ENCODE results near the gene WDR33. TPM values are rescaled to one million over a fixed set of nuclear protein-coding genes. Genes with fewer than 3 reads are reported as not detected.

Gene WDR33
- total and polyA plus RNA-seq, 2 donors (not counting 3 experiments of a cell fraction or from before 2014, with no cell fraction given) = 16.4 to 52.5 TPM

- Histone ChIP-seq H3K27me3 (ENCODE audit: control insufficient read depth in 2 of 2, insufficient read depth in 2 of 2, low read length in 2 of 2) (no peaks in the 10 kb centered on the region), H3K9me3 (replicated peaks; ENCODE audit: control insufficient read depth, insufficient read depth, low read length) (no peaks in the 10 kb centered on the region), H3K27ac (ENCODE audit: insufficient read depth, low read depth, low read length) (no peak overlapping the region), H3K79me2 (ENCODE audit: control insufficient read depth, insufficient read depth, low read length) (peaks cover 22% of the 10 kb centered on the region), H3K4me3 (replicated peaks in 1 of 3; ENCODE audit: insufficient read depth in 1 of 3, low read depth in 1 of 3, low read length in 3 of 3) (no peak overlapping the region), H3K4me2 (ENCODE audit: insufficient read depth, low read length) (no peak overlapping the region), H4K20me1 (replicated peaks; ENCODE audit: control insufficient read depth, extremely low read depth, insufficient read depth, low read length) (peaks cover 4% of the 10 kb centered on the region), H3K4me1 (ENCODE audit: control insufficient read depth, extremely low read depth, insufficient read depth, low read length) (no peaks in the 10 kb centered on the region), H3K9me1 (replicated peaks; ENCODE audit: control insufficient read depth, extremely low read depth, insufficient read depth, low read length) (no peaks in the 10 kb centered on the region), H3K9ac (replicated peaks; ENCODE audit: extremely low read depth, insufficient read depth, low read length) (no peak overlapping the region), H2AFZ (ENCODE audit: low read depth, low read length) (no peak overlapping the region), H3K36me3 (ENCODE audit: control insufficient read depth in 2 of 2, extremely low read depth in 1 of 2, insufficient read depth in 2 of 2, low read length in 2 of 2) (peaks cover 18 to 26% of the 10 kb centered on the region in 2 experiments)
- intact Hi-C loops (cut with micrococcal nuclease) (no loop called here), dilution Hi-C loops (cut with MboI; ENCODE audit: extremely low pct_ligation_motif_present, low sequenced_read_pairs) (no loop called here)
- POLR2A ChIA-PET = no interaction called here
- BruUV-seq (replicated peaks) = no TSS peak
- TF ChIP-seq EZH2 (IDR thresholded peaks at IDR 0.05; ENCODE audit: borderline replicate concordance, low read depth, low read length, severe bottlenecking) = no peak
- TF ChIP-seq FOS (IDR thresholded peaks at IDR 0.05; ENCODE audit: borderline replicate concordance, insufficient read depth, low read length) = no peak
- TF ChIP-seq MAX (IDR thresholded peaks at IDR 0.05; ENCODE audit: insufficient read depth, insufficient read length) = no peak
- DNase-seq (ENCODE audit: low read depth, low spot score) (no peak), FAIRE-seq (no peak)
- CTCF ChIA-PET = no interaction called here
These were observed 37.0 kb upstream of the WDR33 start for GRCh38 chr2:127847931-127848330.

- CTCF ChIA-PET = no interaction called here
- Histone ChIP-seq H3K36me3 (ENCODE audit: control insufficient read depth in 2 of 2, extremely low read depth in 1 of 2, insufficient read depth in 2 of 2, low read length in 2 of 2) (peaks cover 14 to 18% of the 10 kb centered on the region in 2 experiments), H2AFZ (ENCODE audit: low read depth, low read length) (no peak overlapping the region), H3K9ac (replicated peaks; ENCODE audit: extremely low read depth, insufficient read depth, low read length) (no peak overlapping the region), H3K4me3 (replicated peaks in 1 of 3; ENCODE audit: insufficient read depth in 1 of 3, low read depth in 1 of 3, low read length in 3 of 3) (no peak overlapping the region), H3K4me1 (ENCODE audit: control insufficient read depth, extremely low read depth, insufficient read depth, low read length) (no peaks in the 10 kb centered on the region), H3K4me2 (ENCODE audit: insufficient read depth, low read length) (no peak overlapping the region), H3K9me3 (replicated peaks; ENCODE audit: control insufficient read depth, insufficient read depth, low read length) (no peaks in the 10 kb centered on the region), H3K79me2 (ENCODE audit: control insufficient read depth, insufficient read depth, low read length) (peaks cover 4% of the 10 kb centered on the region), H3K27ac (ENCODE audit: insufficient read depth, low read depth, low read length) (no peak overlapping the region), H3K27me3 (ENCODE audit: control insufficient read depth in 2 of 2, insufficient read depth in 2 of 2, low read length in 2 of 2) (peaks cover 0 to 2% of the 10 kb centered on the region in 2 experiments), H3K9me1 (replicated peaks; ENCODE audit: control insufficient read depth, extremely low read depth, insufficient read depth, low read length) (no peaks in the 10 kb centered on the region), H4K20me1 (replicated peaks; ENCODE audit: control insufficient read depth, extremely low read depth, insufficient read depth, low read length) (peaks cover 2% of the 10 kb centered on the region)
- FAIRE-seq (no peak), DNase-seq (ENCODE audit: low read depth, low spot score) (no peak)
- POLR2A ChIA-PET = no interaction called here
- BruUV-seq (replicated peaks) = no TSS peak
- dilution Hi-C loops (cut with MboI; ENCODE audit: extremely low pct_ligation_motif_present, low sequenced_read_pairs) = no loop called here
- intact Hi-C loops (cut with micrococcal nuclease) = no loop called here
- TF ChIP-seq EZH2 (IDR thresholded peaks at IDR 0.05; ENCODE audit: borderline replicate concordance, low read depth, low read length, severe bottlenecking) (no peak), MYC (IDR thresholded peaks at IDR 0.05; ENCODE audit: low read depth, low read length) (no peak), FOS (IDR thresholded peaks at IDR 0.05; ENCODE audit: borderline replicate concordance, insufficient read depth, low read length) (no peak), MAX (IDR thresholded peaks at IDR 0.05; ENCODE audit: insufficient read depth, insufficient read length) (no peak), CTCF (IDR thresholded peaks at IDR 0.05; ENCODE audit: extremely low read depth in 1 of 2, insufficient read depth in 1 of 2, low read depth in 1 of 2, low read length in 2 of 2) (no peak), GATA2 (IDR thresholded peaks at IDR 0.05; ENCODE audit: insufficient read depth, insufficient read length, low read depth, low read length) (no peak), JUN (IDR thresholded peaks at IDR 0.05; ENCODE audit: borderline replicate concordance, insufficient read depth, insufficient read length, low read depth) (no peak), POLR2AphosphoS5 (IDR thresholded peaks at IDR 0.05; ENCODE audit: insufficient read depth, low read depth, low read length) (no peak), POLR2A (IDR thresholded peaks at IDR 0.05; ENCODE audit: low read depth, low read length) (no peak)
These were observed 34.0 kb upstream of the WDR33 start for GRCh38 chr2:127844973-127845372.

Data from endothelial cell of umbilical vein (primary cell).